ENCODE data around the gene GSTM2. TPM values are rescaled to one million over a fixed set of nuclear protein-coding genes. Genes with fewer than 3 reads are reported as not detected.
A peak's percentile ranks its signal among the peaks of the same experiment; 100 is the strongest.

GSTM2 gene
- total RNA-seq, 1 donor from 2014 or later: 75.6 TPM

GRCh38 chr1:109637446-109637845 is 30.4 kb upstream of the GSTM2 start:
- DNase-seq (ENCODE audit: extremely low spot score, unreplicated experiment): no peak
- Mint-ChIP-seq H3K27me3 (no peaks in the 10 kb centered on the region), H3K9me3 (no peaks in the 10 kb centered on the region), H3K4me3 (no peak overlapping the region), H3K27ac (no peak overlapping the region), H3K36me3 (no peaks in the 10 kb centered on the region), H3K4me1 (ENCODE audit: unreplicated experiment) (peaks cover 25% of the 10 kb centered on the region)
- TF ChIP-seq CTCF (conservative IDR thresholded peaks at IDR 0.05): no peak

GRCh38 chr1:109639063-109639840 is 28.6 kb upstream of the GSTM2 start:
- Mint-ChIP-seq H3K27me3 (no peaks in the 10 kb centered on the region), H3K4me1 (ENCODE audit: unreplicated experiment) (peaks cover 34% of the 10 kb centered on the region), H3K27ac (no peak overlapping the region), H3K36me3 (no peaks in the 10 kb centered on the region), H3K4me3 (no peak overlapping the region), H3K9me3 (no peaks in the 10 kb centered on the region)
- TF ChIP-seq CTCF (conservative IDR thresholded peaks at IDR 0.05): no peak
- no peak for DNase-seq (ENCODE audit: extremely low spot score, unreplicated experiment)

GRCh38 chr1:109639841-109640184 is 28.0 kb upstream of the GSTM2 start:
- peak; percentile 60 for DNase-seq (ENCODE audit: extremely low spot score, unreplicated experiment)
- Mint-ChIP-seq H3K4me1 (ENCODE audit: unreplicated experiment) (peaks cover 33% of the 10 kb centered on the region), H3K27ac (no peak overlapping the region), H3K4me3 (no peak overlapping the region), H3K9me3 (no peaks in the 10 kb centered on the region), H3K36me3 (no peaks in the 10 kb centered on the region), H3K27me3 (no peaks in the 10 kb centered on the region)
- TF ChIP-seq CTCF (conservative IDR thresholded peaks at IDR 0.05): no peak

GRCh38 chr1:109640285-109640865 is 27.5 kb upstream of the GSTM2 start:
- DNase-seq (ENCODE audit: extremely low spot score, unreplicated experiment): peak; percentile 88
- peak; percentile 92 for TF ChIP-seq CTCF (conservative IDR thresholded peaks at IDR 0.05)
- Mint-ChIP-seq H3K9me3 (no peaks in the 10 kb centered on the region), H3K36me3 (no peaks in the 10 kb centered on the region), H3K4me3 (no peak overlapping the region), H3K4me1 (ENCODE audit: unreplicated experiment) (peaks cover 36% of the 10 kb centered on the region), H3K27ac (no peak overlapping the region), H3K27me3 (no peaks in the 10 kb centered on the region)

GRCh38 chr1:109641078-109641740 is 26.6 kb upstream of the GSTM2 start:
- no peak overlapping the region for H3K27ac Mint-ChIP-seq
- TF ChIP-seq CTCF (conservative IDR thresholded peaks at IDR 0.05): no peak
- peaks cover 29% of the 10 kb centered on the region for H3K4me1 Mint-ChIP-seq (ENCODE audit: unreplicated experiment)
- no peak overlapping the region for H3K4me3 Mint-ChIP-seq
- H3K36me3 Mint-ChIP-seq: no peaks in the 10 kb centered on the region
- no peaks in the 10 kb centered on the region for H3K27me3 Mint-ChIP-seq
- no peak for DNase-seq (ENCODE audit: extremely low spot score, unreplicated experiment)
- H3K9me3 Mint-ChIP-seq: no peaks in the 10 kb centered on the region

Data from type B pancreatic cell (in vitro differentiated cells).